ENCODE results near the gene CEBPB.

CEBPB gene

DNA sequence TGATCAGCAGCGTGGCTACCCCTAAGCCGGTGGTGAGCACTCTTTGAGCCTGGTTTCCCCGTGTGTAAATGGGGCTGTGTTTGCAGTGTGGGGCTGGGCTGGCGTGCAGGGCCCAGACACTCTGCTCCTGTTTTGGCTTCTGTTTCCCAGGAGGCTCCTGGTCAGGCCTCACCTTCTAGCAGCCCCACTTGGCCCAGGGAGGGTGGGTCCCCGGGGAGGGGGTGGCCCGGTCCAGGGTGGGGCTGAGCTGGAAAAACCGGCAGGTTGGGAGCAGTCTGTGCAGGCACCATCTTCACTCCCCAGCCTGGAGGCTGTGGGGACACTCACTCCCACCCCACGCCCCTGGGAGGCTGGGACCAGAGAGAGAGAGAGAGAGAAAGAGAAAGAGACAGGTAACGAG is 25.3 kb downstream of the CEBPB start:
- no peak for TF ChIP-seq CTCF (conservative IDR thresholded peaks at IDR 0.05; ENCODE audit: low read length)
- no peak for DNase-seq (ENCODE audit: low read depth)
- H3K4me3 ChIP-seq (ENCODE audit: low read length): no peak overlapping the region

DNA sequence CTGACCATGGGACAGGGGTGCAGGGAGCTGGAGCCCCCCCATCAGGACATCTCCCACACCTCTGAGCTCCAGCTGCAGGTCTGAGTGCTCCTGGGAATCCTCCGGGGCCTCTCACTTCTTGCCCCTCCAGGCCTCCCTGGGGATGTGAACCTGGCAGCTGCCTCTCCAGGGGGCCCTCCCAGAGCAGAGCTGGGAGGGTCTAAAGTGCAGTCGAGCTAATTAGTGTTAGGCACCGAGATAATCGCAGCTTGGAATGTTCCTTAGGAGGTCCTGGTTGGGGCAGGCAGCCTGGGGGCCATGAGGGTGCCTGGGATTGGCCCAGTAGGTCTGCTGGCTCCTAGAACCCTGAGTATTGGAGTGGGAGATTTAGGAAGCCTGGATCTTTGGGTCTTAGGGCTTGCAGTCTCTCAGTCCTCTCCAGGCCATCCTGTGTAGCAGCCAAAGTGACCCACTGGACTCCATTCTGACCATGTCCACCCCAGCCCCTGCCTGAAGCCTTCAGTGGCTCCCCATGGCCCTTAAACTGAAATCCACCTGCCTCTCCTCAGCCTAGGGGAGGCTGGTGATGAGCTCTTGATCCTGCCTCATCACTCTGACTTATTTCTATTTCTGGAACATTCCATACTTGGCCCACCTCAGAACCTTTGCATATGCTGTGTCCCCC is 26.0 kb downstream of the CEBPB start:
- no peak for TF ChIP-seq CTCF (conservative IDR thresholded peaks at IDR 0.05; ENCODE audit: low read length)
- no peak for DNase-seq (ENCODE audit: low read depth)
- H3K4me3 ChIP-seq (ENCODE audit: low read length): no peak overlapping the region

DNA sequence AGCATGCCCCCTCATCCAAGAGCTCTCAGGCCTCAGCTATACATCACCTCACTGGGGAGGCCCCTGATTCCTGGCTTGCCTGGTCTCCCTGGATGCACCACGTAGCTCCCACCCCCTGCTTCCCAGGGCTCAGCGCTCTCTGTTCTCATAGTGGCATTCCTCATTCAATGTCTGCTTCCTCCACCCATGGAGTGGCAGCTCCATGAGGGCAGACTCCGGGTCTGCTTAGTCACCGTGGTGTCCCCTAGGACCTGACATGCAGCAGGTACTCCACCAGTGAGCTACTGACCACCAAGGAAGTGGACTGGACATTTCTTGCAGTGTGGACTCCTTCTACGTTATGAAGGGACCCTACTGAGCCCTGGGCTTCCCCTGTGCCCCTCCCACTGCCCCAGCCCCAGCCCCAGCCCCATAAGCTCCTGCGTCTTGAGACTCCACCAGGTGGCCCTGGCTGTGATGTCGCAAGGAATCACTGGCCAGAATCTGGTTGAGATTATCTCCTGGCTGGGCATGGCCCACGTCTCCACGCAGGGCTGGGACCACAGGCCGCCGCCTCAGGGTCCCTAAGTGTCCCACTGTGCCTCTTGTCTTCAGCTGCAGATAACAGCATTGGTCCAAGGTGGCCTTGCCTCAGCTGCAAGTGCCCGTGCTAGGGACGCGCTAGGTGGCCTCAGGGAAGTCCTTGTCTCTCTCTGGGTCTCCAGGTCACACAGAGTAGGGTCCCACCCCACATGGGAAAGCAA is 26.7 kb downstream of the CEBPB start:
- no peak for TF ChIP-seq CTCF (conservative IDR thresholded peaks at IDR 0.05; ENCODE audit: low read length)
- no peak overlapping the region for H3K4me3 ChIP-seq (ENCODE audit: low read length)
- no peak for DNase-seq (ENCODE audit: low read depth)

DNA sequence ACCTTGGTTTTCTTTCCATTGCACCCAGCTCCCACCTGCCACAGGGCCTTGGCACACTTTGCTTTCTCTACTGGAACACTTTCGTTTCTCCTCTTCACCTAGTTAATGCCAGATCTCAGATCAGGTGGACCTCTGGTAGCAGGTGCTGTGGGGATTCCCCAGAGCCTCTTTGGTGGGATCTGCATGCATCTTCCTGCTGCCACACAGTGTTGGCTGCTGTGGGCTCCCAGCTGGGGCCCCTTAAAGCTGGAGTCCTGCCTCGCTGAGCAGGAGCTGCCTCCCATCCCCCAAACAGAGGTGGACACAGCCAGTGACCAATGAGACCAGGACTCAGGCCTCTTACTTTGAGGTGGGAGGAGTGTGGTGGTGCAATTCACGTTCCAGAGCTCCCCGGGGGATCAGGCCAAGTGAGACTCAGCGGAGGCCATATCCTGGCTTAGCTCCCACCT is 28.4 kb downstream of the CEBPB start:
- no peak for DNase-seq (ENCODE audit: low read depth)
- H3K4me3 ChIP-seq (ENCODE audit: low read length): no peak overlapping the region
- no peak for TF ChIP-seq CTCF (conservative IDR thresholded peaks at IDR 0.05; ENCODE audit: low read length)

GRCh38 chr20:50219600-50219999 is 29.0 kb downstream of the CEBPB start:
- no peak overlapping the region for H3K4me3 ChIP-seq (ENCODE audit: low read length)
- TF ChIP-seq CTCF (conservative IDR thresholded peaks at IDR 0.05; ENCODE audit: low read length): no peak
- DNase-seq (ENCODE audit: low read depth): no peak

DNA sequence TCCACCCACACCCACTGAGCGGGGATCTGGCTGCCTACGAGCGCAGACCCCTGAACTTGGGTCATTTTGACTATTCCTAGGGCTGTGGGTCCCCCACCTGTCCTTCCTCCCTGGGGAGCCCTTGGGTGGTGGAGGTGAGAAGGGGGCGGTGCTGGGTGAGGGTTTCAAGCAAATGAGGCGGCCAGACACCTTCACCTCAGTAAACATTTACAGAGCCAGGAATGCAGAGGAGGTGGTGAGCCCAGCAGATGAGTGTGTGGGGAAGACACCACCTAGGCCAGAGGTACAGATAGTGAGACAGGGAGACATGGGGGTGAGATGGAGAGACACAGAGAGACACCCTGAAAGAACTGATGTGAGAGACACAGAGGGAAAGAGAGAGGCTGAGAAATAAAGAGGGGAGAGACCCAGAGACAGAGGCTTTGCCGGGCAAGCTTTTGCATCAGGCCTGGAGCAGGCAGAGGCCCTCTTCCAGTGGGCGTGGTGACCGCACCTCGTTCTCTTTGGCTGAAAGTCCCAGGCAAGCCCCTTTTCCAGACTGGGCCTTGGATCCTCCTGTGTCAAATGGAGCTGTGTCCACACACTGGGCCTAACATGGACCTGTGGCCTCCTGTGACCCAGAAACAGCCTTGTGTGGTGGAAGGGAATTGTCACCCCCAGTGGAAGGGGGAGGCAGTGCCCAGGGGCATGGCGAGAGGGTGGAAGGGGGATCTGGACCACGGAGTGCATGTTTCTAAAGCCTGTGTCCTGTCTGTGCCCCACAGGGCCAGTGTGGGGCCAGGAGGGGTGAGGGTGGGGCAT is 29.7 kb downstream of the CEBPB start:
- H3K4me3 ChIP-seq (ENCODE audit: low read length): no peak overlapping the region
- no peak for TF ChIP-seq CTCF (conservative IDR thresholded peaks at IDR 0.05; ENCODE audit: low read length)
- DNase-seq (ENCODE audit: low read depth): no peak
